HepG2 (cell line): ENCODE data around the gene GALNT15. TPM values are rescaled to one million over a fixed set of nuclear protein-coding genes. Genes with fewer than 3 reads are reported as not detected.

Experiments used
- CCDC6 ChIP-seq: sonication (generic); formaldehyde crosslinking; IDR thresholded peaks from 2 replicates; pipeline ENCODE4 v1.8.1; 2022; ENCODE audit warnings: mild to moderate bottlenecking, missing genetic modification reagents, moderate library complexity
- CERS6 ChIP-seq: sonication (generic); formaldehyde crosslinking; IDR thresholded peaks from 2 replicates; pipeline ENCODE4 v1.5.0; 2020; ENCODE audit warnings: missing genetic modification reagents
- ISL2 ChIP-seq: sonication (generic); formaldehyde crosslinking; IDR thresholded peaks from 2 replicates; pipeline ENCODE4 v1.5.0; 2020; ENCODE audit warnings: missing genetic modification reagents
- LBX2 ChIP-seq: sonication (generic); formaldehyde crosslinking; IDR thresholded peaks from 2 replicates; pipeline ENCODE4 v1.5.0; 2020; ENCODE audit warnings: missing genetic modification reagents, mild to moderate bottlenecking, borderline replicate concordance
- MXI1 ChIP-seq: IDR thresholded peaks from 3 replicates; pipeline ENCODE4 v1.6.1; 2012; ENCODE audit warnings: low read depth, low read length, inconsistent platforms, borderline replicate concordance
- NCOA1 ChIP-seq: sonication (generic); formaldehyde crosslinking; IDR thresholded peaks from 2 replicates; pipeline ENCODE4 v1.9.0; 2021; ENCODE audit warnings: missing genetic modification reagents
- PHF5A ChIP-seq: IDR thresholded peaks from one replicate; pipeline ENCODE4 v1.6.1; 2018; ENCODE audit warnings: low read depth, missing genetic modification reagents; ENCODE audit not compliant: unreplicated experiment
- ZBTB37 ChIP-seq: sonication (generic); formaldehyde crosslinking; IDR thresholded peaks from 2 replicates; pipeline ENCODE4 v1.4.0; 2020; ENCODE audit warnings: mild to moderate bottlenecking, missing genetic modification reagents
- ZNF326 ChIP-seq: sonication (generic); formaldehyde crosslinking; IDR thresholded peaks from 2 replicates; pipeline ENCODE4 v1.4.0; 2020; ENCODE audit warnings: missing genetic modification reagents, borderline replicate concordance
- ZNF367 ChIP-seq: sonication (generic); formaldehyde crosslinking; IDR thresholded peaks from 2 replicates; pipeline ENCODE4 v1.4.0; 2020; ENCODE audit warnings: missing genetic modification reagents, borderline replicate concordance
- ZNF446 ChIP-seq: sonication (generic); formaldehyde crosslinking; IDR thresholded peaks from 2 replicates; pipeline ENCODE4 v1.5.0; 2020; ENCODE audit warnings: mild to moderate bottlenecking, missing genetic modification reagents
- ZNF563 ChIP-seq: sonication (generic); formaldehyde crosslinking; IDR thresholded peaks from 2 replicates; pipeline ENCODE4 v1.8.0; 2022; ENCODE audit warnings: mild to moderate bottlenecking, moderate library complexity, missing genetic modification reagents
- ZNF609 ChIP-seq: sonication (generic); formaldehyde crosslinking; IDR thresholded peaks from 2 replicates; pipeline ENCODE4 v1.4.0; 2020; ENCODE audit warnings: mild to moderate bottlenecking, missing genetic modification reagents, borderline replicate concordance
- ZNF816 ChIP-seq: sonication (generic); formaldehyde crosslinking; IDR thresholded peaks from 2 replicates; pipeline ENCODE4 v1.8.0; 2022; ENCODE audit warnings: missing genetic modification reagents, mild to moderate bottlenecking, borderline replicate concordance
- ZNF850 ChIP-seq: sonication (generic); formaldehyde crosslinking; conservative IDR thresholded peaks from 2 replicates; pipeline ENCODE4 v1.9.0; 2021; ENCODE audit warnings: mild to moderate bottlenecking, missing genetic modification reagents
- polyA plus RNA-seq, 8 experiments: library from polyadenylated mRNA; depleted of rRNA in 3 of 8; stranded (reverse) in 7 of 8; unstranded in 1 of 8; fragments of >200 nt; fragmentation: Illumina TruSeq in 4 of 8; extraction: Trizol in 4 of 8; gene quantifications; 2 replicates each; pipeline versions ENCODE4 v1.2.1 to v1.2.3, GENCODE V29; 2011 to 2016; ENCODE audit warnings: low read depth in 4 of 8, missing spikeins in 1 of 8, mixed read lengths in 1 of 8; ENCODE audit not compliant: insufficient read depth in 1 of 8
- total RNA-seq, 5 experiments: library from RNA; depleted of rRNA; stranded (reverse); fragments of >200 nt; fragmentation: Illumina TruSeq; extraction: Trizol; gene quantifications; 2 replicates each; pipeline ENCODE4 v1.2.3, GENCODE V29; 2016; ENCODE audit warnings: low read depth in 1 of 5
- TF ChIP-seq, protein P1 (sequence below): sonication (generic); formaldehyde crosslinking; IDR thresholded peaks from 2 replicates; pipeline ENCODE4 v1.4.0; 2020; ENCODE audit warnings: missing genetic modification reagents, mild to moderate bottlenecking, borderline replicate concordance

Gene GALNT15
- total and polyA plus RNA-seq, 2 of the 13 experiments (the other 11 are each of a cell fraction or from before 2014, with no cell fraction given): 0.02 to 0.04 TPM

- no peak for TF ChIP-seq ZBTB37 (CRISPR knock-in tag)
- TF ChIP-seq, protein P1, sequence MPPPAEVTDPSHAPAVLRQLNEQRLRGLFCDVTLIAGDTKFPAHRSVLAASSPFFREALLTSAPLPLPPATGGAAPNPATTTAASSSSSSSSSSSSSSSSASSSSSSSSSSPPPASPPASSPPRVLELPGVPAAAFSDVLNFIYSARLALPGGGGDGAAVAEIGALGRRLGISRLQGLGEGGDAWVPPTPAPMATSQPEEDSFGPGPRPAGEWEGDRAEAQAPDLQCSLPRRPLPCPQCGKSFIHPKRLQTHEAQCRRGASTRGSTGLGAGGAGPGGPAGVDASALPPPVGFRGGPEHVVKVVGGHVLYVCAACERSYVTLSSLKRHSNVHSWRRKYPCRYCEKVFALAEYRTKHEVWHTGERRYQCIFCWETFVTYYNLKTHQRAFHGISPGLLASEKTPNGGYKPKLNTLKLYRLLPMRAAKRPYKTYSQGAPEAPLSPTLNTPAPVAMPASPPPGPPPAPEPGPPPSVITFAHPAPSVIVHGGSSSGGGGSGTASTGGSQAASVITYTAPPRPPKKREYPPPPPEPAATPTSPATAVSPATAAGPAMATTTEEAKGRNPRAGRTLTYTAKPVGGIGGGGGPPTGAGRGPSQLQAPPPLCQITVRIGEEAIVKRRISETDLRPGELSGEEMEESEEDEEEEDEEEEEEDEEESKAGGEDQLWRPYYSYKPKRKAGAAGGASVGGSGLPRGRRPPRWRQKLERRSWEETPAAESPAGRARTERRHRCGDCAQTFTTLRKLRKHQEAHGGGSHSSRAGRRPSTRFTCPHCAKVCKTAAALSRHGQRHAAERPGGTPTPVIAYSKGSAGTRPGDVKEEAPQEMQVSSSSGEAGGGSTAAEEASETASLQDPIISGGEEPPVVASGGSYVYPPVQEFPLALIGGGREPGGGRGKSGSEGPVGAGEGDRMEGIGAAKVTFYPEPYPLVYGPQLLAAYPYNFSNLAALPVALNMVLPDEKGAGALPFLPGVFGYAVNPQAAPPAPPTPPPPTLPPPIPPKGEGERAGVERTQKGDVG (CRISPR knock-in tag): no peak
- no peak for TF ChIP-seq MXI1
- no peak for TF ChIP-seq ZNF816 (CRISPR knock-in tag)
- no peak for TF ChIP-seq ZNF563 (CRISPR knock-in tag)
- TF ChIP-seq ZNF367 (CRISPR knock-in tag): no peak
- no peak for TF ChIP-seq CCDC6 (CRISPR knock-in tag)
- TF ChIP-seq CERS6 (CRISPR knock-in tag): no peak
- TF ChIP-seq PHF5A (CRISPR knock-in tag): no peak
- TF ChIP-seq ISL2: no peak
- no peak for TF ChIP-seq ZNF446 (CRISPR knock-in tag)
- TF ChIP-seq NCOA1 (CRISPR knock-in tag): no peak
- TF ChIP-seq LBX2 (CRISPR knock-in tag): no peak
- no peak for TF ChIP-seq ZNF609
- TF ChIP-seq ZNF850 (CRISPR knock-in tag): no peak
- TF ChIP-seq ZNF326 (CRISPR knock-in tag): no peak
These were observed 3.6 kb downstream of the GALNT15 start (continued) for GRCh38 chr3:16177962-16178627.
